Stomach (tissue), 9 donors: ENCODE results near the gene TEAD1. TPM values are rescaled to one million over a fixed set of nuclear protein-coding genes. Genes with fewer than 3 reads are reported as not detected.
A peak's percentile ranks its signal among the peaks of the same experiment; 100 is the strongest.

ENCODE experiments used
- DNase-seq, 2 donors: peaks; one replicate each; pipeline versions ENCODE4 v3.0.0 to v3.0.0-alpha.2; 2013 to 2019
- H3K27ac ChIP-seq, 5 donors: fragments of 200-600 bp in 4 of 5; sonication (generic) in 4 of 5; one replicate each; pipeline ENCODE4 v1.5.1; 2013 to 2019; ENCODE audit warnings: mild to moderate bottlenecking in 1 of 5, moderate library complexity in 1 of 5
- H3K27me3 ChIP-seq, 3 donors: fragments of 200-600 bp; sonication (generic); one replicate each; pipeline ENCODE4 v1.5.1; 2017 to 2019; ENCODE audit warnings: mixed run types in 1 of 3
- H3K36me3 ChIP-seq, 4 donors: fragments of 200-600 bp; sonication (generic); 1 replicate in 3 of 4; 2 replicates in 1 of 4; pipeline ENCODE4 v1.5.1; 2016 to 2019
- H3K4me1 ChIP-seq, 4 donors: fragments of 200-600 bp; sonication (generic); one replicate each; pipeline ENCODE4 v1.5.1; 2016 to 2019
- H3K4me3 ChIP-seq, 4 donors: fragments of 200-600 bp; sonication (generic) in 3 of 4; one replicate each; pipeline ENCODE4 v1.5.1; 2016 to 2019; ENCODE audit warnings: mild to moderate bottlenecking in 1 of 4
- H3K9me3 ChIP-seq, 4 donors: fragments of 200-600 bp; sonication (generic); one replicate each; pipeline ENCODE4 v1.5.1; 2016 to 2019
- EP300 ChIP-seq: sonication (generic); formaldehyde crosslinking; IDR thresholded peaks from one replicate; pipeline ENCODE4 v1.6.1; 2017; ENCODE audit warnings: antibody characterized with exemption
- POLR2A ChIP-seq, 4 donors: fragments of 450-650 bp; IDR thresholded peaks; one replicate each; pipeline ENCODE4 v1.6.1; 2016; ENCODE audit warnings: antibody characterized with exemption in 4 of 4, control low read depth in 2 of 4, mild to moderate bottlenecking in 1 of 4, moderate library complexity in 1 of 4
- POLR2AphosphoS5 ChIP-seq, 3 donors: sonication (generic); formaldehyde crosslinking; IDR thresholded peaks; one replicate each; pipeline ENCODE4 v1.6.1; 2016; ENCODE audit warnings: antibody characterized with exemption in 3 of 3
- WGBS, 5 donors: extraction: QIAGEN DNeasy Blood & Tissue Kit in 3 of 5; methylation state at CpG; one replicate each; pipeline versions ENCODE4 v1.1.5 to v1.1.7; 2013 to 2018; 5-methylcytosine and 5-hydroxymethylcytosine counted together
- intact Hi-C: fragments of 100-400 bp; cut with DNase I; formaldehyde crosslinking; loops from one replicate; pipeline ENCODE4 v1.15.1; 2023; ENCODE audit warnings: low total_unique reads
- polyA plus RNA-seq, 3 donors: library from polyadenylated mRNA; stranded (reverse); fragments of 200-250 nt; gene quantifications; one replicate each; pipeline ENCODE4 v1.2.3, GENCODE V29; 2013
- total RNA-seq, 5 donors: library from RNA; depleted of rRNA; stranded (reverse); fragments of >200 nt; gene quantifications; one replicate each; pipeline versions ENCODE4 v1.1.0 to v1.2.3, GENCODE V29; 2014 to 2016
- TF ChIP-seq, protein P1 (sequence below), 7 experiments: fragments of 450-650 bp in 4 of 7; fragments of 200-600 bp in 3 of 7; sonication (generic) in 3 of 7; IDR thresholded peaks; one replicate each; pipeline ENCODE4 v1.5.1; 2016 to 2019; ENCODE audit warnings: antibody characterized with exemption in 7 of 7, control low read depth in 2 of 7, mild to moderate bottlenecking in 1 of 7
- donor health status: healthy with polysubstance abuse.
- donor health status: Bipolar disorder and iron deficiency.
- donor health status: healthy.

The TEAD1 gene
- total and polyA plus RNA-seq, 8 donors = 4.9 to 133 (median 65.2) TPM

DNA sequence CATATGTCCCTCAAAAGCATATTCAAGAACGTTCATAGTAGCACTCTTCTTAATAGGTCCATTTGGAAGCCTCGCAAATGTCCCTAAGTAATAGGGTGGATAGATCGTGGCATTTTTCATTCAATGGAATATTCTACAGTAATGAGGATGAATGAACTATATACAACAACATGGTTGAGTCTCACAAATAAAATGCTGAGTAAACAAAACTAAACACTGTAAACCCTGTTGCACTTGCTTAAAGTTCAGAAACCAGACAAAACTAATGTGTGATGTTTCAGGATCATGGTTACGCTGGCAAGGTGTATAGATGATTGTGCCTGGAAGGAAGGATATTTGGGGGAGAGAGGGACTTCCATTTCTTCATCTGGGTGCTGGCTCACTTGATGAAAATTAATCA lies 244.4 kb downstream of the TEAD1 start:
- H3K9me3 ChIP-seq = no peaks in the 10 kb centered on the region

DNA sequence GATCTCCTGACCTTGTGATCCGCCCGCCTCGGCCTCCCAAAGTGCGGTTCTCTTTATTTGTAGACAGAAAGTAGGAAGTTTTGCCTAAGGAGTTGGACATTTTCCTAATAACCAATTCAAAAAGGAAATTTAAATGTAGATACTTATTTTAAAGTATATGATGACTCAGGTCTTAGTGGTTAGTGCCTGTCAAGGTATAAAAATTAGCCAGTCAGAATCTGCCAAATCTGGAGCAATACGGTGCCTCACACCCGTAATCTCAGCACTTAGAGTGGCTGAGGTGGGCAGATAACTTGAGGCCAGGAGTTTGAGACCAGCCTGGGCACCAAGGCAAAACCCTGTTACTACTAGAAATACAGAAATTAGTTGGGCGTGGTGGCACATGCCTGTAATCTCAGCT lies 248.2 kb downstream of the TEAD1 start:
- no peak for TF ChIP-seq POLR2AphosphoS5 (IDR thresholded peaks at IDR 0.05)
- TF ChIP-seq POLR2A (IDR thresholded peaks at IDR 0.05) = no peak
- TF ChIP-seq EP300 = no peak
- TF ChIP-seq, protein P1, sequence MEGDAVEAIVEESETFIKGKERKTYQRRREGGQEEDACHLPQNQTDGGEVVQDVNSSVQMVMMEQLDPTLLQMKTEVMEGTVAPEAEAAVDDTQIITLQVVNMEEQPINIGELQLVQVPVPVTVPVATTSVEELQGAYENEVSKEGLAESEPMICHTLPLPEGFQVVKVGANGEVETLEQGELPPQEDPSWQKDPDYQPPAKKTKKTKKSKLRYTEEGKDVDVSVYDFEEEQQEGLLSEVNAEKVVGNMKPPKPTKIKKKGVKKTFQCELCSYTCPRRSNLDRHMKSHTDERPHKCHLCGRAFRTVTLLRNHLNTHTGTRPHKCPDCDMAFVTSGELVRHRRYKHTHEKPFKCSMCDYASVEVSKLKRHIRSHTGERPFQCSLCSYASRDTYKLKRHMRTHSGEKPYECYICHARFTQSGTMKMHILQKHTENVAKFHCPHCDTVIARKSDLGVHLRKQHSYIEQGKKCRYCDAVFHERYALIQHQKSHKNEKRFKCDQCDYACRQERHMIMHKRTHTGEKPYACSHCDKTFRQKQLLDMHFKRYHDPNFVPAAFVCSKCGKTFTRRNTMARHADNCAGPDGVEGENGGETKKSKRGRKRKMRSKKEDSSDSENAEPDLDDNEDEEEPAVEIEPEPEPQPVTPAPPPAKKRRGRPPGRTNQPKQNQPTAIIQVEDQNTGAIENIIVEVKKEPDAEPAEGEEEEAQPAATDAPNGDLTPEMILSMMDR (IDR thresholded peaks at IDR 0.05) = no peak
- no peak overlapping the region for H3K27ac ChIP-seq
- DNase-seq = no peak
- no peak overlapping the region for H3K4me3 ChIP-seq
- no peaks in the 10 kb centered on the region for H3K27me3 ChIP-seq
- intact Hi-C loops = no loop called here
- 92 to 95% (median 93%) methylated on average over 3 to 7 of the region's 7 CpGs for WGBS, 5 donors
- H3K4me1 ChIP-seq = no peaks in the 10 kb centered on the region
- peaks cover 0 to 33% (median 25%) of the 10 kb centered on the region in 4 donors for H3K36me3 ChIP-seq
- H3K9me3 ChIP-seq = no peaks in the 10 kb centered on the region

More for the DNA sequence above, 244.4 kb downstream of the TEAD1 start:
- peaks cover 0 to 7% (median 2%) of the 10 kb centered on the region in 4 donors for H3K36me3 ChIP-seq
- no peak overlapping the region for H3K4me3 ChIP-seq
- no peaks in the 10 kb centered on the region for H3K27me3 ChIP-seq
- no peak overlapping the region for H3K27ac ChIP-seq
- no peak for DNase-seq
- peaks cover 0 to 17% (median 8%) of the 10 kb centered on the region in 4 donors for H3K4me1 ChIP-seq
- WGBS, 5 donors = 92 to 99% (median 95%) methylated on average over 4 of the region's 4 CpGs
- intact Hi-C loops = no loop called here
- no peak for TF ChIP-seq POLR2AphosphoS5 (IDR thresholded peaks at IDR 0.05)

DNA sequence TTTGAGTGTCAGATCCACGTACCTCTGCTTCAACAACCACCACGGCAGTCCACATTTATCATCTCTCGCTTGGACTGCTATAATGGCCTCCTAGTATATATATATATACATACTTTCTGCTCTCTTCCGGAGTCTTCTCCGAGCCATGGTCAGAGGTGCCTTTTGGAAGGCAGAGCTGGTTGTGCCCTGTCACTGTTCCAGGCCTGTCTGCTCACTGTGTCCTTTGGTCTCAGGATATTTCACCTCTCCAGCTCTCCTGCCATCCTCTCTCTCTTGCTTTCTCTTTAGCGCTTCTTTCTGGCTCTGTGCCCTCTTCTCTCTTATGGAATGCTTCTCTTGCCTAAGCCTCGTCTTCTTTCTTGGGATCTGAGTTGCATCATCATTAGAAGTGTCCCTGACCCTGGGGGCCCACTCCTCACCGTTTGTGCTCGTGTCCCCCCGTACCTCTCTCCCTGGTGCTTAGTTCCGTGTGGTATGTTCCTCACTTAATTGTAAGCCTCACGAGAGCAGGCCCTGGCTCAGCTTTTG lies 248.8 kb downstream of the TEAD1 start:
- TF ChIP-seq EP300 (no peak), POLR2A (IDR thresholded peaks at IDR 0.05) (no peak), POLR2AphosphoS5 (IDR thresholded peaks at IDR 0.05) (no peak)
- TF ChIP-seq, protein P1 (IDR thresholded peaks at IDR 0.05) = no peak
- DNase-seq = peak in 1 of 2 donors; percentile 19
- Histone ChIP-seq H3K4me1 (no peaks in the 10 kb centered on the region), H3K9me3 (no peaks in the 10 kb centered on the region), H3K36me3 (peaks cover 0 to 33% (median 25%) of the 10 kb centered on the region in 4 donors), H3K4me3 (no peak overlapping the region), H3K27ac (no peak overlapping the region), H3K27me3 (no peaks in the 10 kb centered on the region)
- intact Hi-C loops = no loop called here
- WGBS, 5 donors = 88 to 91% (median 88%) methylated on average over 12 of the region's 12 CpGs

DNA sequence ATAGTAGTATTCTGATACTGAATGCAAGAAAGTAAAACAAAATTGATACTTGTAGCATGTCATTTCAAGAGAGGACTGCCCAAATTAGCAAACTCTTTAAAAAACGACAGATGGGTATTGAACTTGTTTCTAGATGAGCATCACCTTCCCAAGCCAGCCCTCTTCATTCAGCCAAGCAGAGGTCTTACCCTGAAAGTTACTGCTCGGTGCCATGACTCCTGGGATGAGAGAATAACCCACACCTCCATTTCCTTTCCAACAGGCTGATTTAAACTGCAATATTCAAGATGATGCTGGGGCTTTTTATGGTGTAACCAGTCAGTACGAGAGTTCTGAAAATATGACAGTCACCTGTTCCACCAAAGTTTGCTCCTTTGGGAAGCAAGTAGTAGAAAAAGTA lies 250.4 kb downstream of the TEAD1 start:
- TF ChIP-seq, protein P1 (IDR thresholded peaks at IDR 0.05) = no peak
- no peak for TF ChIP-seq POLR2AphosphoS5 (IDR thresholded peaks at IDR 0.05)
- TF ChIP-seq EP300 = no peak
- no peak for TF ChIP-seq POLR2A (IDR thresholded peaks at IDR 0.05)
- Histone ChIP-seq H3K36me3 (peaks cover 0 to 33% (median 25%) of the 10 kb centered on the region in 4 donors), H3K4me1 (no peaks in the 10 kb centered on the region), H3K27ac (no peak overlapping the region), H3K4me3 (no peak overlapping the region), H3K27me3 (no peaks in the 10 kb centered on the region), H3K9me3 (no peaks in the 10 kb centered on the region)
- DNase-seq = no peak
- WGBS, 5 donors = 89 to 94% (median 93%) methylated on average over 3 of the region's 3 CpGs
- intact Hi-C loops = no loop called here

DNA sequence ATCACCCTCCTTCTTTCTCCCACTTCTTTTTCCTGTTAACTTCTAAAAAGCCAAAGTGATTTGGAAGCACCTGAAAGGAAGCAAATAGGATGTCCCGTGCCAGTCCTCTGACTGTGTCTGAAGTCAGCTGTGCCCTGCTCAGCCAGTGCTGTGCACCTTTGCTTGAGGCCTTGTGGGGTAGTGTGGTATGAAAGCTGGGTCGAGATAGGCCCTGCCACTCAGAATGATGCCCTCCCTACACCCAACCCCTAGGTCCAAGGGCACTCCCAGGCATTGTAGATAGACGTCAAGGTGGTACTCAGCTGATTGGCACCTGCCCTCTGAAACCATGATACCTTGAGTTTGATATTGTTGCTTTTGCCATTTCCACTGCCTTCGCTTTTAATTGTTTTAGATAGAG lies 251.3 kb downstream of the TEAD1 start:
- Histone ChIP-seq H3K4me1 (no peaks in the 10 kb centered on the region), H3K27ac (no peak overlapping the region), H3K36me3 (peaks cover 0 to 37% (median 30%) of the 10 kb centered on the region in 4 donors), H3K9me3 (no peaks in the 10 kb centered on the region), H3K4me3 (no peak overlapping the region), H3K27me3 (no peaks in the 10 kb centered on the region)
- 68 to 94% (median 73%) methylated on average over 4 of the region's 4 CpGs for WGBS, 5 donors
- DNase-seq = no peak
- intact Hi-C loops = no loop called here
- TF ChIP-seq EP300 = no peak
- TF ChIP-seq POLR2A (IDR thresholded peaks at IDR 0.05) = no peak
- TF ChIP-seq, protein P1 (IDR thresholded peaks at IDR 0.05) = no peak
- TF ChIP-seq POLR2AphosphoS5 (IDR thresholded peaks at IDR 0.05) = no peak
